HepG2 (cell line): Measurements from ENCODE around the gene SPA17. TPM values are rescaled to one million over a fixed set of nuclear protein-coding genes. Genes with fewer than 3 reads are reported as not detected.
A peak's percentile ranks its signal among the peaks of the same experiment; 100 is the strongest.

Experiments used
- AKAP8 ChIP-seq: sonication (generic); formaldehyde crosslinking; IDR thresholded peaks from 2 replicates; pipeline ENCODE4 v1.5.1; 2020; ENCODE audit warnings: mild to moderate bottlenecking, missing genetic modification reagents
- ATAD3A ChIP-seq: sonication (generic); formaldehyde crosslinking; IDR thresholded peaks from 2 replicates; pipeline ENCODE4 v1.4.0; 2020; ENCODE audit warnings: missing genetic modification reagents
- HMGA1 ChIP-seq: sonication (generic); formaldehyde crosslinking; conservative IDR thresholded peaks from 2 replicates; pipeline ENCODE4 v1.4.0; 2020; ENCODE audit warnings: missing genetic modification reagents
- MIER2 ChIP-seq: IDR thresholded peaks from 2 replicates; pipeline ENCODE4 v1.6.1; 2016; ENCODE audit warnings: missing biosample characterization, missing genetic modification reagents
- MIXL1 ChIP-seq: IDR thresholded peaks from 2 replicates; pipeline ENCODE4 v1.6.1; 2016
- NCOA2 ChIP-seq: sonication (generic); formaldehyde crosslinking; IDR thresholded peaks from 2 replicates; pipeline ENCODE4 v1.8.0; 2022; ENCODE audit warnings: inconsistent platforms
- SOX13 ChIP-seq, 3 experiments: fragments of 450-650 bp in 1 of 3; sonication (generic) in 1 of 3; formaldehyde crosslinking in 1 of 3; IDR thresholded peaks in 2 of 3; conservative IDR thresholded peaks in 1 of 3; 2 replicates each; pipeline versions ENCODE4 v1.5.0 to v1.6.1; 2016 to 2020; ENCODE audit warnings: antibody characterized with exemption in 1 of 3, mild to moderate bottlenecking in 1 of 3, missing compliant biosample characterization in 1 of 3, missing genetic modification reagents in 1 of 3, moderate library complexity in 1 of 3
- SYNCRIP ChIP-seq: fragments of 200-400 bp; formaldehyde crosslinking; IDR thresholded peaks from 2 replicates; pipeline ENCODE4 v1.6.1; 2018; ENCODE audit warnings: mild to moderate bottlenecking, low read depth, low read length; ENCODE audit not compliant: insufficient read depth
- ZNF20 ChIP-seq: sonication (generic); formaldehyde crosslinking; IDR thresholded peaks from 2 replicates; pipeline ENCODE4 v1.4.0; 2020; ENCODE audit warnings: mild to moderate bottlenecking, moderate library complexity, missing genetic modification reagents
- ZNF530 ChIP-seq: sonication (generic); formaldehyde crosslinking; IDR thresholded peaks from 2 replicates; pipeline ENCODE4 v1.5.0; 2020; ENCODE audit warnings: low read depth, mild to moderate bottlenecking, missing genetic modification reagents
- ZNF543 ChIP-seq: sonication (generic); formaldehyde crosslinking; IDR thresholded peaks from 2 replicates; pipeline ENCODE4 v1.4.0; 2020; ENCODE audit warnings: mild to moderate bottlenecking, missing genetic modification reagents
- polyA plus RNA-seq, 8 experiments: library from polyadenylated mRNA; depleted of rRNA in 3 of 8; stranded (reverse) in 7 of 8; unstranded in 1 of 8; fragments of >200 nt; fragmentation: Illumina TruSeq in 4 of 8; extraction: Trizol in 4 of 8; gene quantifications; 2 replicates each; pipeline versions ENCODE4 v1.2.1 to v1.2.3, GENCODE V29; 2011 to 2016; ENCODE audit warnings: low read depth in 4 of 8, missing spikeins in 1 of 8, mixed read lengths in 1 of 8; ENCODE audit not compliant: insufficient read depth in 1 of 8
- total RNA-seq, 5 experiments: library from RNA; depleted of rRNA; stranded (reverse); fragments of >200 nt; fragmentation: Illumina TruSeq; extraction: Trizol; gene quantifications; 2 replicates each; pipeline ENCODE4 v1.2.3, GENCODE V29; 2016; ENCODE audit warnings: low read depth in 1 of 5
- TF ChIP-seq, protein P1 (sequence below): sonication (generic); formaldehyde crosslinking; IDR thresholded peaks from 2 replicates; pipeline ENCODE4 v1.5.1; 2020; ENCODE audit warnings: mild to moderate bottlenecking, missing genetic modification reagents, borderline replicate concordance
- TF ChIP-seq, protein P2 (sequence below): IDR thresholded peaks from 2 replicates; pipeline ENCODE4 v1.6.1; 2016; ENCODE audit warnings: missing genetic modification reagents, missing compliant biosample characterization
- TF ChIP-seq, protein P3 (sequence below): sonication (generic); formaldehyde crosslinking; IDR thresholded peaks from 2 replicates; pipeline ENCODE4 v1.9.0; 2021; ENCODE audit warnings: missing genetic modification reagents, borderline replicate concordance
- TF ChIP-seq, protein P4 (sequence below): sonication (generic); formaldehyde crosslinking; conservative IDR thresholded peaks from 2 replicates; pipeline ENCODE4 v1.4.0; 2020; ENCODE audit warnings: missing genetic modification reagents

The SPA17 gene
- total and polyA plus RNA-seq, 2 of the 13 experiments (the other 11 are each of a cell fraction or from before 2014, with no cell fraction given): 4.4 to 8.4 TPM

DNA sequence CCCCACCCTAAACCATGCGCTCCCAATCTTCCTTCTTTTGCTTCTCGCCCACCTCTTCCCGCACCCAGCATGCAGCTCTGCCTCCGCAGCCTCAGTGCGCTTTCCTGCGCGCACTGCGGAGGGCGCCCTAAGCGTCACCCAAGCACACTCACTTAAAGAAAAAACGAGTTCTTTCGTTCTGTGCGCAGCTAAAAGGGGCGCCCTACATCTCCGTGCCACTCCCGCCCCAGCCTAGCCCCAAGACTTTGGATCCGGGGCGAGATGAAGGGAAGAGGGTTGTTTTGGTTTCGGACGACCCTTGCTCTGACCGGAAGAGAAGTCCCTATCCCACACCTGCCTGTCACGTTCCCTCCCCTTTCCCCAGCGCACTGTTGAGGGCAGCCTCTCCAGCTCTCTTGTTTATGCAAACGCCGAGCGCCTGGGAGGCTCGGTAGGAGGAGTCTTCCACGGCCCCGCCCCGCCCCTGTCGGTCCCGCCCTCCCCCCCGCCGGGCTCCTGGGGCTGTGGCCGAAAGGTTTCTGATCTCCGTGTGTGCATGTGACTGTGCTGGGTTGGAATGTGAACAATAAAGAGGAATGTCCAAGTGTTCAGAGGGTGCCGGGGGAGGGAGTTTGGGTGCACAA lies 73.0 kb downstream of the SPA17 start (continued):
- TF ChIP-seq, protein P1, sequence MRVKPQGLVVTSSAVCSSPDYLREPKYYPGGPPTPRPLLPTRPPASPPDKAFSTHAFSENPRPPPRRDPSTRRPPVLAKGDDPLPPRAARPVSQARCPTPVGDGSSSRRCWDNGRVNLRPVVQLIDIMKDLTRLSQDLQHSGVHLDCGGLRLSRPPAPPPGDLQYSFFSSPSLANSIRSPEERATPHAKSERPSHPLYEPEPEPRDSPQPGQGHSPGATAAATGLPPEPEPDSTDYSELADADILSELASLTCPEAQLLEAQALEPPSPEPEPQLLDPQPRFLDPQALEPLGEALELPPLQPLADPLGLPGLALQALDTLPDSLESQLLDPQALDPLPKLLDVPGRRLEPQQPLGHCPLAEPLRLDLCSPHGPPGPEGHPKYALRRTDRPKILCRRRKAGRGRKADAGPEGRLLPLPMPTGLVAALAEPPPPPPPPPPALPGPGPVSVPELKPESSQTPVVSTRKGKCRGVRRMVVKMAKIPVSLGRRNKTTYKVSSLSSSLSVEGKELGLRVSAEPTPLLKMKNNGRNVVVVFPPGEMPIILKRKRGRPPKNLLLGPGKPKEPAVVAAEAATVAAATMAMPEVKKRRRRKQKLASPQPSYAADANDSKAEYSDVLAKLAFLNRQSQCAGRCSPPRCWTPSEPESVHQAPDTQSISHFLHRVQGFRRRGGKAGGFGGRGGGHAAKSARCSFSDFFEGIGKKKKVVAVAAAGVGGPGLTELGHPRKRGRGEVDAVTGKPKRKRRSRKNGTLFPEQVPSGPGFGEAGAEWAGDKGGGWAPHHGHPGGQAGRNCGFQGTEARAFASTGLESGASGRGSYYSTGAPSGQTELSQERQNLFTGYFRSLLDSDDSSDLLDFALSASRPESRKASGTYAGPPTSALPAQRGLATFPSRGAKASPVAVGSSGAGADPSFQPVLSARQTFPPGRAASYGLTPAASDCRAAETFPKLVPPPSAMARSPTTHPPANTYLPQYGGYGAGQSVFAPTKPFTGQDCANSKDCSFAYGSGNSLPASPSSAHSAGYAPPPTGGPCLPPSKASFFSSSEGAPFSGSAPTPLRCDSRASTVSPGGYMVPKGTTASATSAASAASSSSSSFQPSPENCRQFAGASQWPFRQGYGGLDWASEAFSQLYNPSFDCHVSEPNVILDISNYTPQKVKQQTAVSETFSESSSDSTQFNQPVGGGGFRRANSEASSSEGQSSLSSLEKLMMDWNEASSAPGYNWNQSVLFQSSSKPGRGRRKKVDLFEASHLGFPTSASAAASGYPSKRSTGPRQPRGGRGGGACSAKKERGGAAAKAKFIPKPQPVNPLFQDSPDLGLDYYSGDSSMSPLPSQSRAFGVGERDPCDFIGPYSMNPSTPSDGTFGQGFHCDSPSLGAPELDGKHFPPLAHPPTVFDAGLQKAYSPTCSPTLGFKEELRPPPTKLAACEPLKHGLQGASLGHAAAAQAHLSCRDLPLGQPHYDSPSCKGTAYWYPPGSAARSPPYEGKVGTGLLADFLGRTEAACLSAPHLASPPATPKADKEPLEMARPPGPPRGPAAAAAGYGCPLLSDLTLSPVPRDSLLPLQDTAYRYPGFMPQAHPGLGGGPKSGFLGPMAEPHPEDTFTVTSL (CRISPR knock-in tag): no peak
- TF ChIP-seq, protein P2, sequence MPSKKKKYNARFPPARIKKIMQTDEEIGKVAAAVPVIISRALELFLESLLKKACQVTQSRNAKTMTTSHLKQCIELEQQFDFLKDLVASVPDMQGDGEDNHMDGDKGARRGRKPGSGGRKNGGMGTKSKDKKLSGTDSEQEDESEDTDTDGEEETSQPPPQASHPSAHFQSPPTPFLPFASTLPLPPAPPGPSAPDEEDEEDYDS: peak; percentile 38; the same call in 1 of the 2 replicates
- no peak for TF ChIP-seq SOX13 (IDR thresholded peaks at IDR 0.05)
- peak in 1 of 2 experiments; percentile 70; a peak in 1 of 4 replicates for TF ChIP-seq SOX13 (CRISPR knock-in tag; conservative IDR thresholded peaks at IDR 0.05 in 1 of 2, IDR thresholded peaks at IDR 0.05 in 1 of 2)
- 0 out of 2 replicates have a peak, but pooled peaks have one; percentile 37 for TF ChIP-seq AKAP8 (CRISPR knock-in tag)
- no peak for TF ChIP-seq HMGA1 (CRISPR knock-in tag)
- TF ChIP-seq NCOA2 (CRISPR knock-in tag): no peak
- TF ChIP-seq ZNF543 (CRISPR knock-in tag): no peak
- no peak for TF ChIP-seq MIXL1 (CRISPR knock-in tag)
- TF ChIP-seq MIER2 (CRISPR knock-in tag): no peak
- TF ChIP-seq ZNF20 (CRISPR knock-in tag): no peak
- no peak for TF ChIP-seq ATAD3A (CRISPR knock-in tag)
- TF ChIP-seq SYNCRIP: no peak
- TF ChIP-seq, protein P3, sequence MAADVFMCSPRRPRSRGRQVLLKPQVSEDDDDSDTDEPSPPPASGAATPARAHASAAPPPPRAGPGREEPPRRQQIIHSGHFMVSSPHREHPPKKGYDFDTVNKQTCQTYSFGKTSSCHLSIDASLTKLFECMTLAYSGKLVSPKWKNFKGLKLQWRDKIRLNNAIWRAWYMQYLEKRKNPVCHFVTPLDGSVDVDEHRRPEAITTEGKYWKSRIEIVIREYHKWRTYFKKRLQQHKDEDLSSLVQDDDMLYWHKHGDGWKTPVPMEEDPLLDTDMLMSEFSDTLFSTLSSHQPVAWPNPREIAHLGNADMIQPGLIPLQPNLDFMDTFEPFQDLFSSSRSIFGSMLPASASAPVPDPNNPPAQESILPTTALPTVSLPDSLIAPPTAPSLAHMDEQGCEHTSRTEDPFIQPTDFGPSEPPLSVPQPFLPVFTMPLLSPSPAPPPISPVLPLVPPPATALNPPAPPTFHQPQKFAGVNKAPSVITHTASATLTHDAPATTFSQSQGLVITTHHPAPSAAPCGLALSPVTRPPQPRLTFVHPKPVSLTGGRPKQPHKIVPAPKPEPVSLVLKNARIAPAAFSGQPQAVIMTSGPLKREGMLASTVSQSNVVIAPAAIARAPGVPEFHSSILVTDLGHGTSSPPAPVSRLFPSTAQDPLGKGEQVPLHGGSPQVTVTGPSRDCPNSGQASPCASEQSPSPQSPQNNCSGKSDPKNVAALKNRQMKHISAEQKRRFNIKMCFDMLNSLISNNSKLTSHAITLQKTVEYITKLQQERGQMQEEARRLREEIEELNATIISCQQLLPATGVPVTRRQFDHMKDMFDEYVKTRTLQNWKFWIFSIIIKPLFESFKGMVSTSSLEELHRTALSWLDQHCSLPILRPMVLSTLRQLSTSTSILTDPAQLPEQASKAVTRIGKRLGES (CRISPR knock-in tag): no peak
- TF ChIP-seq, protein P4, sequence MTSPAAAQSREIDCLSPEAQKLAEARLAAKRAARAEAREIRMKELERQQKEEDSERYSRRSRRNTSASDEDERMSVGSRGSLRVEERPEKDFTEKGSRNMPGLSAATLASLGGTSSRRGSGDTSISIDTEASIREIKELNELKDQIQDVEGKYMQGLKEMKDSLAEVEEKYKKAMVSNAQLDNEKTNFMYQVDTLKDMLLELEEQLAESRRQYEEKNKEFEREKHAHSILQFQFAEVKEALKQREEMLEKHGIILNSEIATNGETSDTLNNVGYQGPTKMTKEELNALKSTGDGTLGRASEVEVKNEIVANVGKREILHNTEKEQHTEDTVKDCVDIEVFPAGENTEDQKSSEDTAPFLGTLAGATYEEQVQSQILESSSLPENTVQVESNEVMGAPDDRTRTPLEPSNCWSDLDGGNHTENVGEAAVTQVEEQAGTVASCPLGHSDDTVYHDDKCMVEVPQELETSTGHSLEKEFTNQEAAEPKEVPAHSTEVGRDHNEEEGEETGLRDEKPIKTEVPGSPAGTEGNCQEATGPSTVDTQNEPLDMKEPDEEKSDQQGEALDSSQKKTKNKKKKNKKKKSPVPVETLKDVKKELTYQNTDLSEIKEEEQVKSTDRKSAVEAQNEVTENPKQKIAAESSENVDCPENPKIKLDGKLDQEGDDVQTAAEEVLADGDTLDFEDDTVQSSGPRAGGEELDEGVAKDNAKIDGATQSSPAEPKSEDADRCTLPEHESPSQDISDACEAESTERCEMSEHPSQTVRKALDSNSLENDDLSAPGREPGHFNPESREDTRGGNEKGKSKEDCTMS (CRISPR knock-in tag): no peak
- no peak for TF ChIP-seq ZNF530 (CRISPR knock-in tag)
